IMR-90 (cell line): ENCODE results near the gene GYS1. TPM values are rescaled to one million over a fixed set of nuclear protein-coding genes. Genes with fewer than 3 reads are reported as not detected.

ENCODE experiments used
- ATAC-seq: fragments of 200-7000 bp; cut with Tn5 transposase; 2 replicates; pipeline ENCODE4 v1.9.1; 2020; ENCODE audit warnings: low read depth, mild to moderate bottlenecking, moderate library complexity
- BruUV-seq: library from RNA; stranded (reverse); fragments of 400-500 nt; replicated peaks from 2 replicates; lab custom pipeline; 2021; lab: Mats Ljungman, UMichigan
- CTCF ChIA-PET: fragments of 300-600 bp; formaldehyde crosslinking; extraction: SDS; loops from one replicate; lab custom pipeline; 2021; ENCODE audit warnings: antibody characterized with exemption; lab: Yijun Ruan, JAX
- POLR2A ChIA-PET: fragments of 300-600 bp; sonication (Branson Sonifier 250); formaldehyde crosslinking; loops from one replicate; lab custom pipeline; 2022; ENCODE audit warnings: antibody characterized with exemption; ENCODE audit not compliant: unreplicated experiment; lab: Charles Lee
- DNase-seq: peaks from one replicate; pipeline ENCODE4 v3.0.0; 2013
- H2AFZ ChIP-seq: replicated peaks from 2 replicates; pipeline ENCODE3; 2013; ENCODE audit warnings: low read length, mild to moderate bottlenecking; ENCODE audit not compliant: poor library complexity
- H2AK5ac ChIP-seq: 2 replicates; pipeline ENCODE4 v1.6.1; 2013; ENCODE audit warnings: low read depth, low read length, inconsistent platforms
- H2AK9ac ChIP-seq: replicated peaks from 2 replicates; pipeline ENCODE3; 2013; ENCODE audit warnings: mild to moderate bottlenecking, low read depth, low read length, moderate library complexity; ENCODE audit not compliant: poor library complexity
- H2BK120ac ChIP-seq: 2 replicates; pipeline ENCODE4 v1.6.1; 2013; ENCODE audit warnings: low read depth, low read length, inconsistent platforms
- H2BK15ac ChIP-seq: 3 replicates; pipeline ENCODE4 v1.6.1; 2013; ENCODE audit warnings: low read depth, low read length, inconsistent platforms
- H2BK20ac ChIP-seq: 2 replicates; pipeline ENCODE4 v1.6.1; 2013; ENCODE audit warnings: low read depth, mild to moderate bottlenecking, inconsistent platforms, low read length, moderate library complexity
- H2BK5ac ChIP-seq: 2 replicates; pipeline ENCODE4 v1.6.1; 2013; ENCODE audit warnings: mild to moderate bottlenecking, low read depth, low read length, inconsistent platforms; ENCODE audit not compliant: poor library complexity, severe bottlenecking
- H3K14ac ChIP-seq: replicated peaks from 2 replicates; pipeline ENCODE4 v1.6.1; 2013; ENCODE audit warnings: low read depth, low read length, inconsistent platforms
- H3K18ac ChIP-seq: 2 replicates; pipeline ENCODE4 v1.6.1; 2013; ENCODE audit warnings: low read depth, low read length, control low read depth
- H3K23ac ChIP-seq: 2 replicates; pipeline ENCODE4 v1.6.1; 2013; ENCODE audit warnings: low read depth, low read length, inconsistent platforms
- H3K27ac ChIP-seq: 2 replicates; pipeline ENCODE4 v1.5.1; 2013; ENCODE audit warnings: mild to moderate bottlenecking, control low read depth, low read length; ENCODE audit not compliant: insufficient read depth
- H3K27me3 ChIP-seq: 2 replicates; pipeline ENCODE4 v1.6.1; 2013; ENCODE audit warnings: low read length; ENCODE audit not compliant: control insufficient read depth, insufficient read depth
- H3K36me3 ChIP-seq: 2 replicates; pipeline ENCODE4 v1.6.1; 2013; ENCODE audit warnings: low read length, mixed read lengths; ENCODE audit not compliant: control insufficient read depth, insufficient read depth
- H3K4ac ChIP-seq: 2 replicates; pipeline ENCODE4 v1.6.1; 2013; ENCODE audit warnings: low read depth, low read length, inconsistent platforms
- H3K4me1 ChIP-seq: 2 replicates; pipeline ENCODE4 v1.6.1; 2013; ENCODE audit warnings: low read length, mixed read lengths; ENCODE audit not compliant: control insufficient read depth, insufficient read depth
- H3K4me2 ChIP-seq: 2 replicates; pipeline ENCODE4 v1.6.1; 2013; ENCODE audit warnings: low read depth, mild to moderate bottlenecking, control low read depth, low read length, moderate library complexity
- H3K4me3 ChIP-seq: 2 replicates; pipeline ENCODE4 v1.5.1; 2013; ENCODE audit warnings: low read depth, mild to moderate bottlenecking, control low read depth, low read length, moderate library complexity; ENCODE audit not compliant: insufficient read depth
- H3K56ac ChIP-seq: 2 replicates; pipeline ENCODE4 v1.6.1; 2013; ENCODE audit warnings: low read length, inconsistent platforms; ENCODE audit not compliant: insufficient read depth; ENCODE audit errors: extremely low read depth
- H3K79me1 ChIP-seq, 2 experiments: 2 replicates each; pipeline ENCODE4 v1.6.1; 2013; ENCODE audit warnings: low read length in 2 of 2, inconsistent platforms in 1 of 2, low read depth in 1 of 2
- H3K9ac ChIP-seq: 2 replicates; pipeline ENCODE4 v1.6.1; 2013; ENCODE audit warnings: low read depth, low read length, control low read depth
- H3K9me1 ChIP-seq: 2 replicates; pipeline ENCODE4 v1.6.1; 2013; ENCODE audit warnings: low read length, inconsistent platforms; ENCODE audit not compliant: insufficient read depth
- H3K9me3 ChIP-seq: 2 replicates; pipeline ENCODE4 v1.6.1; 2013; ENCODE audit warnings: low read length; ENCODE audit not compliant: control insufficient read depth, insufficient read depth
- H4K20me1 ChIP-seq: 2 replicates; pipeline ENCODE4 v1.6.1; 2013; ENCODE audit warnings: low read length, inconsistent platforms; ENCODE audit not compliant: insufficient read depth
- H4K5ac ChIP-seq: 2 replicates; pipeline ENCODE4 v1.6.1; 2013; ENCODE audit warnings: mild to moderate bottlenecking, low read depth, low read length, control low read depth
- H4K8ac ChIP-seq, 2 experiments: 2 replicates each; pipeline ENCODE4 v1.6.1; 2013; ENCODE audit warnings: low read depth in 2 of 2, low read length in 2 of 2, control low read depth in 1 of 2, inconsistent platforms in 1 of 2
- H4K91ac ChIP-seq: 2 replicates; pipeline ENCODE4 v1.6.1; 2013; ENCODE audit warnings: low read depth, low read length, inconsistent platforms; ENCODE audit not compliant: insufficient read depth
- CHD1 ChIP-seq: IDR thresholded peaks from 2 replicates; pipeline ENCODE4 v1.6.1; 2012; ENCODE audit warnings: low read depth, low read length, improper control_type of control experiment
- MAFK ChIP-seq: IDR thresholded peaks from 2 replicates; pipeline ENCODE4 v1.6.1; 2012; ENCODE audit warnings: low read depth, low read length, improper control_type of control experiment
- MXI1 ChIP-seq: IDR thresholded peaks from 2 replicates; pipeline ENCODE4 v1.6.1; 2012; ENCODE audit warnings: low read depth, mild to moderate bottlenecking, low read length, moderate library complexity, borderline replicate concordance
- POLR2A ChIP-seq: IDR thresholded peaks from 2 replicates; pipeline ENCODE4 v1.6.1; 2012; ENCODE audit warnings: mild to moderate bottlenecking, low read depth, low read length
- RFX5 ChIP-seq: IDR thresholded peaks from 2 replicates; pipeline ENCODE4 v1.8.0; 2012; ENCODE audit warnings: low read depth, mild to moderate bottlenecking, low read length, moderate library complexity
- USF2 ChIP-seq: fragments of 150-350 bp; IDR thresholded peaks from 2 replicates; pipeline ENCODE4 v1.6.1; 2017; ENCODE audit warnings: mild to moderate bottlenecking, antibody characterized with exemption, low read length, low read depth
- WGBS, 2 experiments: methylation state at CpG; one replicate each; pipeline versions ENCODE4 v1.1.5 to v1.1.7; 2013; ENCODE audit warnings: missing lambda C conversion rate in 2 of 2; ENCODE audit not compliant: insufficient read length in 1 of 2; ENCODE audit errors: extremely low coverage in 2 of 2; 5-methylcytosine and 5-hydroxymethylcytosine counted together
- dilution Hi-C: fragments of 300-500 bp; cut with HindIII; formaldehyde crosslinking; loops from one replicate; pipeline ENCODE4 v1.14.3; 2018; ENCODE audit warnings: low sequenced_read_pairs; ENCODE audit not compliant: unreplicated experiment
- in situ Hi-C: fragments of 300-500 bp; cut with MboI; formaldehyde crosslinking; loops from 3 replicates; pipeline ENCODE4 v1.14.3; 2019; ENCODE audit warnings: low sequenced_read_pairs, inconsistent platforms, mixed read lengths
- intact Hi-C: fragments of 100-400 bp; cut with micrococcal nuclease; formaldehyde crosslinking; loops from 2 replicates; pipeline ENCODE4 v1.10.0; 2022
- polyA plus RNA-seq, 3 experiments: library from polyadenylated mRNA; depleted of rRNA; stranded (reverse); fragments of >200 nt; gene quantifications; 2 replicates each; pipeline ENCODE4 v1.2.3, GENCODE V29; 2012; ENCODE audit warnings: low replicate concordance in 1 of 3
- total RNA-seq: library from RNA; depleted of rRNA; stranded (reverse); fragments of >200 nt; gene quantifications from 2 replicates; pipeline ENCODE4 v1.2.3, GENCODE V29; 2012

GYS1 gene
- total and polyA plus RNA-seq, 2 of the 4 experiments (the other 2 are of a cell fraction), result 38.7 to 72.2 TPM

GRCh38 chr19:48966541-48967345 is 26.4 kb downstream of the GYS1 start (continued):
- no peak; the same call in none of the 2 replicates for TF ChIP-seq POLR2A
- TF ChIP-seq RFX5, result no peak
- no peak for TF ChIP-seq CHD1

GRCh38 chr19:48965806-48966540 is 27.1 kb downstream of the GYS1 start:
- Histone ChIP-seq H3K9me3 (no peaks in the 10 kb centered on the region), H4K8ac (no peak overlapping the region), H2AK5ac (peak overlapping the region; percentile 38; the same call in 1 of the 2 replicates), H2BK20ac (no peak overlapping the region), H2BK120ac (no peak overlapping the region), H3K27ac (peak overlapping the region; percentile 77), H3K4me2 (peak overlapping the region; percentile 91), H4K20me1 (peaks cover 45% of the 10 kb centered on the region), H3K23ac (peak overlapping the region; percentile 40), H3K79me1 (peaks cover 0 to 55% of the 10 kb centered on the region in 2 experiments; a peak in 3 of 4 replicates), H3K36me3 (peaks cover 32% of the 10 kb centered on the region), H2BK5ac (peak overlapping the region; percentile 59), H4K5ac (no peak overlapping the region), H3K27me3 (no peaks in the 10 kb centered on the region), H3K56ac (peak overlapping the region; percentile 45), H2AFZ (peak overlapping the region; percentile 26), H3K14ac (peak overlapping the region; percentile 66), H2AK9ac (peak overlapping the region; percentile 92), H3K18ac (0 out of 2 replicates have a peak overlapping the region, but pooled peaks have one; percentile 5), H3K9ac (peak overlapping the region; percentile 84), H3K4me3 (peak overlapping the region; percentile 78), H3K4me1 (peaks cover 20% of the 10 kb centered on the region), H4K91ac (peak overlapping the region; percentile 4; the same call in 1 of the 2 replicates), H3K4ac (peak overlapping the region; percentile 42), H3K9me1 (peaks cover 11% of the 10 kb centered on the region), H2BK15ac (no peak overlapping the region)
- POLR2A ChIA-PET, result interaction anchor here (0.6 kb wide), 1 partner anchor 20 kb away, joined by 4 read pairs; no protein-coding TSS in a partner anchor
- dilution Hi-C loops, result no loop called here
- peak; percentile 66; the same call in 1 of the 2 replicates for TF ChIP-seq MXI1
- TF ChIP-seq USF2, result 0 out of 2 replicates have a peak, but pooled peaks have one; percentile 30
- TF ChIP-seq POLR2A, result 0 out of 2 replicates have a peak, but pooled peaks have one; percentile 7
- no peak for TF ChIP-seq MAFK
- WGBS, 2 experiments, result 1% methylated on average over 16 of the region's 36 CpGs; no CpG with 5 or more reads in 1 of the 2 experiments
- TSS peak; percentile 97 for BruUV-seq
- DNase-seq (peak; percentile 76), ATAC-seq (peak; percentile 4)
- CTCF ChIA-PET, result interaction anchor here (1.3 kb wide), 1 partner anchor 27 kb away, joined by 3 read pairs; the partner anchor contains the start of genes GYS1 and RUVBL2
- intact Hi-C loops, result loop anchor here (2.0 to 10.0 kb wide), 2 partner anchors 91 to 321 kb away; partner anchors contain the start of gene CA11
- in situ Hi-C loops, result loop anchor here (10.0 kb wide), 1 partner anchor 321 kb away; the partner anchor contains the start of gene CA11
